SKM-1 treated with dmso at 0.1 percent for 144 hours (cell line): ENCODE results near the gene SLC23A2.
"Not testable (repeated sequence)": the region's sequence is repeated elsewhere in the genome, so short reads cannot be mapped to it uniquely, and the experiment has no call there.

Experiments used
- DNase-seq: peaks from one replicate; lab custom pipeline; 2025; ENCODE audit not compliant: unreplicated experiment; lab: John Stamatoyannopoulos, UW

SLC23A2 gene

GRCh38 chr20:4937407-4938319 lies 63.6 kb downstream of the SLC23A2 start:
- no peak for DNase-seq

GRCh38 chr20:4936851-4937406 lies 64.4 kb downstream of the SLC23A2 start:
- no peak for DNase-seq

GRCh38 chr20:4936392-4936850 lies 64.9 kb downstream of the SLC23A2 start:
- DNase-seq = no peak

DNA sequence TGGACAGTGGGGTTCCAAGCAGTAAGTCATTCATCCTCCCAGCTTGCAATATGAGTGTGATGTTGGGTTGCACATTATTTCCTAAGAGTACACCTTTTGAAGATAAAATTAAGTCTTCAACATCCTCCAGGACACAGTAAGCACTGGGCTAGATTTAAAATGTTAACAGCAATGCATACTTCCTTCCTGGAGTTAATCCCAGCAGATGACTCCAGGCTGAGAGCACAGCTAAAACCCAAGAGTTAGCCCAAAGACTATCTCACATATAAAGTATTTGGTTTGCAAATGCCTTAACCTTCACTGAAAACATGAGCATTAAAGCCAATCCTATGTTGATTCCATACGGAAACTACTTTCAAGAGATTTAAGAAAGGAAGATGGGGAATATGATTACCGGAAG lies 69.2 kb downstream of the SLC23A2 start:
- no peak for DNase-seq

GRCh38 chr20:4929686-4930397 lies 71.5 kb downstream of the SLC23A2 start:
- no peak for DNase-seq

DNA sequence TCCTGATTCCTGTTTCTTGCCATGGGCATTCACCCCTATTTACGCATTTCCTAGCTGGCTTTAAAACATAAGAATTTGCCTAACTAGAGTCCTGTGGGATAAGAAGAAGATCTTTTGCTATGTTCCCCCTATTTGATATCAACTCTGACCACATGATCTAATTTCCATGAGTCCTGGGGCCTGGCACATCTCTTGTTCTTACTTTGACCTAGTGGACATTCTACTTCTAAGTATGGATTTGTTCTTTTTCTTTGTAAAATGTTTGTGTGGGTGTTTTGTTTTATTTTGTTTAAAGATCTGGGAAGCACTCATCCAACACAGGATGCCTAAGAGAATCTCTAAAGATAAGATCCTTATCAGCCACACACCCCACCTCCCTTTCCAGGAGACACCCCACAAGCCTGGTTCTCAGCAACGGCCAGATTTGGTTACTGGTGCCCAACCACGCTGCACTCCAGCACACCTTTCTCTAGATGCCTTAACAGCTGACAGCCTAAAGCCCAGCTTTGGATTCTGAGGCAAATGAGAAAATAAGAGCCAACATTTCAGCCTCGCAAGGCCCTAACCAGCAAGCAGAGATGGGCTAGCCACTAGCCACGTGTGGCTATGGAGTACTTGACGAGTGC lies 74.7 kb downstream of the SLC23A2 start:
- DNase-seq = no peak

DNA sequence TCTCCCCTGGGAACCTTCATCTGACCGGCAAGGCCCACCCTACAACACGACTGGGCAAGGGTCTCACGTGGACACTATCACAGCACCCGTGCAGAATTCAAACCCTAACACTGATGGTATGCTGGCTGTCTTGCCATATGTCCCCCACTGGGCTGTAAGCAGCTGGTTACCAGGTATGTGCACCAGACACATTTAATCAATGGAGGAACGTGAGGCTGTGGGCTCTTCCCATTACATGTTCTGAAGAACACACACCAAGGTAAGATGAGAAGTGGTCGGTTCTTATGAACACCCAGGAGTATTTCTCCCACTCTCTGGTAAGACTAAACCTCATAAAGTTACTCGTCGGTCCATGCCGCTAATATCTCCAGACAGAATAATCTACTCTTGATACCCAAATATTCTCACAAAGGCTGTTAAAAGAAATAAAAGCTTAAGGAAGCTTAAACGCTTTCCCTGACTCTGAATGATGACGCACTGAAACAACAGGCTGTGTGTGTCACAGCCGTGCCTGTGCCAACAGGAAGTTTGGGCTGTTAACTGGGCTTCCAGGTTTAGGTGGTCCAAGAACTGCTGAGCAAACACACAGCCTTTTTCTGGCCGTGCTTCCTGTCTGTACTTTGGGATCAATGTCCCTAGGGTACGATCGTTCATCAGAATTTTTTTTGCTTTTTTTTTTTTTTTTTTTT lies 75.3 kb downstream of the SLC23A2 start:
- DNase-seq = no peak

DNA sequence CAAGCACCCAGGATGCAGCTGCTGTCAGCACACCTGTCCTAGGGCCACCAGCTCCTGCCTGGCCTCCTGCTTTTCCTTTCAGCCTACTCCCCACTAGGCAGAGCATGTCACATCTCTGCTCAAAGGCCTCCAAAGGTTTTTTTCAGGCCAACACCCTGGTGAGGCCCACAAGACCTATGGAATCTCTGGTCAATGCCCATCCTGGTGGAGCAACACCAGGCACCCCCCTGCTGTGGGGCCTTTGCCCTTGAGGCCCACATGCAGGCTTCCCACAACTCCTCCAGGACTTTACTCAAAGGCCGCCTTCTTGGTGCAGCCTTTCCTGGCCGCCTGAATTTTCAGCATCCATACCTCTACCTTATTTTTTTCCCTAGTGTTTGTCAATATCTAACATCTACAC lies 76.9 kb downstream of the SLC23A2 start:
- DNase-seq = no peak

DNA sequence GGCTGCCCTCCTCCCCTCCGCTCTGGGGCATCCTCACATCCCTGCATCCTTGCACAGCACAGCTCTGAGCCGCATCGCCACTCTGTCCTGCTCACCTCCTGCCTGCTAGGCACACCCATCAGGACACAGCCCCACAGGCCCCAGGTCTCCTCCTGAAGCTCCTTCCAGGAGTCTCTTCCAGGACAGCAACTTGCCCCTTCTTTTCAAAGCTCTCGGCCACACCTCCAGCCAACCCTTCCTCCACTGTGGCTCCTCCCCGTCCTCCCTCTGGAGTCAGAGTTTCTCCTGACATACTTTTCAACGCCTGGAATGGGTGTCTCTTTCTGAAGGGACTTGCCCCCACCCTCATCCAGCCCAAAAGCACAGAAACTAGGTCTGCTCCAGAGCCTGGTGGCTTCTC lies 77.3 kb downstream of the SLC23A2 start:
- DNase-seq = no peak

DNA sequence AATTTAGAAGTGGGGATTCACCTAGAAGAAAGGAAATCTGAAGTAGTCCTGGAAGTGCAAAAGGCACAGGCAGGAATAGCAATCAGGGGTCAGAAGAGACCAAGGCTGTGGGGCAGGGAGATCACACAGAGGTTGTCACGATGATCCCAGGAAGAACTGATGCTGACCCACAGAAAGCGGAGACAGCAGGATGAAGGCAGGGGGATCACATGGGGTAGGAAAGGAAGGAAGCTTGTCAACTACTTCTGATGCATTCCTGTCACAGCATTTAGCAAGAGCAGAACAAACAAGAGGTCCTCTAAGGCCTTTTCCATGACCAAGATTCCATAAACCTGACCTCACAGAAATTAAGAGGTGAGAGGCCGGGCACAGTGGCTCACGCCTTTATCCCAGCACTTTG lies 79.1 kb downstream of the SLC23A2 start:
- no peak for DNase-seq

DNA sequence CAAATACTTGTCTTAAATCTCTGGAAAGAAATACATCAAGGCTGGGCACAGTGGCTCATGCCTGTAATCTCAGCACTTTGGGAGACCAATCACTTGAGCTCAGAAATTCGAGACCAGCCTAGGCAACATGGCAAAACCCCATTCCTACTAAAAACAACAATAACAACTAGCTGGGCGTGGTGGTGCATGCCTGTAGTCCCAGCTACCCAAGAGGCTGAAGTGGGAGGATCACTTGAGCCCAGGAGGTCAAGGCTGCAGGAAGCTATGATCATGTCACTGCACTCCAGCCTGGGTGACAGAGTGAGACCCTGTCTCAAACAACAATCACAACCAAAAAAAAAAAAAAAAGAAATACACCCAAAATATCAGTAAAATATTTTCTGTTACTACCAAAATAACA lies 80.0 kb downstream of the SLC23A2 start:
- not testable (repeated sequence) for DNase-seq

DNA sequence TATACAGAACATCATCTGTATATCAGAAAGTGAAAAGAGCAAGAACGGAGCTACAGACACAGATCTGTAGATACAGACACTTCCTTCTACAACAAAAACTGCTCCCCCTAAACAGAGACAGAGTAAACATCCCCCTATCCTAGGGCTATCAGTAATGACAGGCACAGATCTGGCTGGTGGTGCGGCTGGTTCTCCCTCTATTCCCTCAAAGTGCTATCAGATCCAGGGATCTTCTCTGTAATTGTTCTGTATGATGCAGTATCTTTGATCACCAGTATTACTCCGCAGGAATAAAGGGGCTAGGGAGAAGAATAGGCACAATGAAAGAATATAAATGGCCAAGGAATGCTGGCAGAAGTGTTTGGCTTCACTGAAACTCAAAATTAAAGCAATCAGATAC lies 80.7 kb downstream of the SLC23A2 start:
- DNase-seq = no peak

DNA sequence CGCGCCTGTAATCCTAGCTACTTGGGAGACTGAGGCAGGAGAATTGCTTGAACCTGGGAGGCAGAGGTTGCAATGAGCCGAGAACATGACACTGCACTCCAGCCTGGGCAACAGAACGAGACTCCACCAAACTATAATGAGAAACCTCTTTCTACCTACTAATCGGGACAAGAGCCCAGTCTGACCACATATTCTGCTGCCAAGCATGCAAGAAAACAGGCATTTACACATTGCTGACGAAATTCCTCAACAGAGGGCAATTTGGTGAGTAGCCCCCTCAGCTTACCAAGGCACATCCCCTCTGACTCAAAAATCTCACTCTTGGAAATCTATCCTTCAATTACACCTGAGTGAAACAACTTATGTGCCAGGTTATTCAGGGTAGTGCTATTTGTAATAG lies 81.2 kb downstream of the SLC23A2 start:
- no peak for DNase-seq

GRCh38 chr20:4919047-4919704 lies 82.1 kb downstream of the SLC23A2 start:
- DNase-seq = no peak

- no peak for DNase-seq
Observed at GRCh38 chr20:4918473-4918872, 82.8 kb downstream of the SLC23A2 start.

DNA sequence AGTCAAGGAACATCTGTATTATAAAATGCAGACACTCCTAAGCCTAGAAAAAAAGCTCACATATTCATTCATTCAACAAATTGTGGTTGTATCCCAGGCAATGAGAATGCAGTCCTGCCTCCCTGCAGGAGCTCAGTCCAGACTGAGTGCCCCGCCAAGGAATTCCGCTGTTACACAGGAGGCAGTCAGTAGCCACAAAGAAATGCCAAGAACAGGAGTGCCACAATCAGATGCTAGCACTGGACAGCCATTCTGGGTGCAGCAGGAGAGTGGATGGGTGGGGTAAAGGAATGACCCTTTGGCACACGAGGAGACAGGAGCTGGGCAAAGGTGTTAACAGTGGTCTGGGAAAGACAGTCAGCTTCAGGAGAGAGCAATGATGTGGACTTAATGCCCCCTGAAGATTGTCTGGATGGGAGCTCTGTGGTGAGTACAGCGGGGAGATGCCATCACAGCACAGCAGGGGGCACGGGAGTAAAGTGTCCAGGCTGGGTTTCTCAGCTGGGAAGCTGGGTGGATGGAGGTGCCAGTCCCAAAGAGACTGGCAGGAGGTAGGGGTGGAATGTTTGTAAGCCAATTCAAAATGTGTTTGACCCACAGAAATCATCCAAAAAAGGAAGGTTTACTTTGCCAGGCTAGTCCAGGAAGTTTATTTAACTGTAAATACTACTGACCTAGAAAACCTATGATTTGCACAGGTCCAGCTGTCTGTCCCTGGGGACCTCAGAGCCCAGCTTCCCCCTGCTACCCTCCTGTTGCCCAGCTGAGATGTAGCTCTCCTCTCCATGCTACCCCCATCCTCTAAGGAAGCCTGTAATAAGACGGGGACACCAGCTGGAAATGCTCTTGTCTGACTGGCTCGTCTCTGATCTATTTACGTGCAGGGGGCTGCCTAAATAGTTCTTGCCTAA lies 84.1 kb downstream of the SLC23A2 start:
- no peak for DNase-seq

GRCh38 chr20:4913147-4913546 lies 88.2 kb downstream of the SLC23A2 start:
- no peak for DNase-seq

DNA sequence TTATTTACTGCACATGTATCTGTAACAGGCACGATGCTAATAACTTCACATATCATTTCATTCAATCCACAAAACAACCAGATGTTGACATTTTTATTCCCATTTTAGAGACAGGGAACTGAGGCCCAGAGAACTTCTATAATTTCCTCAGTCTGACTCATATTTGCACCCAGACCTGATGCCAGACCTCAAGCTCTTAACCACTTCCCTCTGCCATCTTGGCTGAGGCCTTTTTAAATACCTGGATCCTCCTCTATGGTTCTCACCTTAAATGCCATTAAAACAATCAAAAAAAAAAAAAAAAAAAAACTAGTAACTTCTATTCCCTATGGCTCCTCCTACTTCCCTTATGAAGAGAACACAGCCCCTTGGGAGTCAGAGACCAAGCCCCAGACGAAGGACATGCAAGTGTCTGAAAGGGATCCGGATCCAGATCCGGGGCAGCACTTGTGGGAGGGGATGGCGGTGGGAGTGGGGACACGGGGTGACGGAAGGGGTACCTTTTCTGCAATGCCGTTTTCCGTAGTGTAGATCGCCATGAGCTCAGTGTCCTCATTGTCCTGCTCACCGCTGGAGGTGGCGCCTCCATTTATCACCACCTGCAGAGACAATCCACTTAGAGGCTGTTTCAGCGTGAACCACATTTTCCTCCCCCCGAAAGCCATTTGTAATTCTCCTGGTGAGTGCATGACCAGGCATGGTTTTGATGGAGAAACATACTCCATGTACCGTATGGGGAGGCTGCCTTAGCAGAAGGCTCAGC lies 88.7 kb downstream of the SLC23A2 start:
- DNase-seq = no peak

DNA sequence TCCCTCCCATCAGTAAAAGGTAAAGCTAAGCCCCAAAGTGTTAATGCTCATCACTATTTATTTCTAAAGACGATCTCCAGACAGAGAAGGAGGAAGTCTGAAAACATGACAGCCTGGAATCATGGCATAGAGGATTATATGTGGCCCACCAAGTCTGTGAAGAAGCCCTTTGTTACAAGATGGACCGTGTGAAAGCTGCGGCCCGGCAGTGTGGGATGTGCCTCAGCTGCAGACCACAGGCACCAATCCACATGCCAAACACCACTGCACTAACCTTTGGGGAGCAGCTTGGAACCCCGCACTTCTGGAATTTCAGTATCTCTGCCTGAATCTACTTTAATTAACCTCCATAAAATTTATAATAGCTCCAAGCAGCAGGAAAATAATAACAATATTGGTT lies 90.4 kb downstream of the SLC23A2 start:
- DNase-seq = no peak
